Measurements from ENCODE around the gene AGBL3. TPM values are rescaled to one million over a fixed set of nuclear protein-coding genes. Genes with fewer than 3 reads are reported as not detected.

Gene AGBL3
- total and polyA plus RNA-seq, 9 of the 15 experiments (the other 6 are each of a cell fraction or from before 2014, with no cell fraction given), result 0.54 to 2.9 (median 1.7) TPM

DNA sequence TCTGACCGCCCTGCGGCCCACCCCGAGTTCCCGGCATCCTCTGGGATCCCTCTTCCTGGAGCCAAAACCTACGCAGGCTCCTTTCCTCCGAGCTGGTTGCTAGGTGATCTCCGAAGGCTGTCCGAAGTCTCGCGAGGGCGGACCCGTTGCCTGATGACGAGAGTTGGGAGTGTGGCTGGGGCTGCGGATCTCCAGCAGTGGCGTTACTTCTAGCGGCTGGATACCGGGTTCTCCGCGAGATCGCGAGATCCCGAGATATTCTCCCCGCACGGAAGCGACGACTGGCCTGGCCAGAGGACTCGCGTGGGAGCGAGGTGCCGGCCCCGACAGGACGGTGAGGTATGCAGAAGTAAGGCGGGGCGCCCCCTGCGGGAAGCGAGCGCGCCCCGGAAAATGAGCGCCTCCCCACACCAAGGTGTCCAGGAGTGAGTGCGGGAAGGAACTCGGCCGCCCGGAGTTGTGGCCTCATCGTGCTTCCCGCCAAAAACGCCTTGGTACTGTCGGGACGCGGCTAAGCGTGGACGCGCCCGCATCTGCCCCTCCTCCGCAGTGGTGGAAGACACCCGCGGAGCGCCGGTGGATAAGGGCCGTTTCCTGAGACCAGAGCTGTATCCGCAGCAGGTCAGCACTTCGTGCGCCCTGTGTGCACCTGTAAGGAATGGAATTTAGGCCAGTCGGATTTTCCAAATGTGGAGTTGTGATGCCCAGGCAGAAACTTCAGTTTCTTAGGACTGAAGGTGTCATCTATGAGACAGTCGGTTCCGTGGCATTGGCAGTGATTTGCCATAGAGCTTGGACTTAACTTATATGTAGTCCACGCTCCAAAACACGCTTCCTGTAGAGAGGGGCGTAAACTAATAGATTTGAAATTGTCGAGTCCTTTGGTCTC is at the start of gene AGBL3 (continued):
- no peak; the same call in 1 of the 2 replicates for TF ChIP-seq NR3C1 (CRISPR knock-in tag; IDR thresholded peaks at IDR 0.05)
- TF ChIP-seq CEBPZ (IDR thresholded peaks at IDR 0.05; ENCODE audit: borderline replicate concordance, low read depth, low read length), result no peak
- TF ChIP-seq, protein P1, sequence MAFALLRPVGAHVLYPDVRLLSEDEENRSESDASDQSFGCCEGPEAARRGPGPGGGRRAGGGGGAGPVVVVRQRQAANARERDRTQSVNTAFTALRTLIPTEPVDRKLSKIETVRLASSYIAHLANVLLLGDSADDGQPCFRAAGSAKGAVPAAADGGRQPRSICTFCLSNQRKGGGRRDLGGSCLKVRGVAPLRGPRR (CRISPR knock-in tag; IDR thresholded peaks at IDR 0.05), result no peak
- peak; percentile 37; the same call in 1 of the 2 replicates for TF ChIP-seq SIN3B (IDR thresholded peaks at IDR 0.05; ENCODE audit: low read depth)
- TF ChIP-seq MTF1 (CRISPR knock-in tag; IDR thresholded peaks at IDR 0.05; ENCODE audit: borderline replicate concordance), result no peak
- no peak; the same call in 1 of the 2 replicates for TF ChIP-seq ZNF239 (CRISPR knock-in tag; IDR thresholded peaks at IDR 0.05)
- no peak for TF ChIP-seq ZNF79 (CRISPR knock-in tag; IDR thresholded peaks at IDR 0.05; ENCODE audit: low read depth)
- TF ChIP-seq RBFOX2 (IDR thresholded peaks at IDR 0.05; ENCODE audit: low read depth, low read length), result peak; percentile 99
- TF ChIP-seq, protein P2, sequence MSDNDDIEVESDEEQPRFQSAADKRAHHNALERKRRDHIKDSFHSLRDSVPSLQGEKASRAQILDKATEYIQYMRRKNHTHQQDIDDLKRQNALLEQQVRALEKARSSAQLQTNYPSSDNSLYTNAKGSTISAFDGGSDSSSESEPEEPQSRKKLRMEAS (CRISPR knock-in tag; IDR thresholded peaks at IDR 0.05), result peak; percentile 97
- no peak; a peak in 1 of 4 replicates for TF ChIP-seq FOXK2 (conservative IDR thresholded peaks at IDR 0.05 in 1 of 2, IDR thresholded peaks at IDR 0.05 in 1 of 2; ENCODE audit: low read depth in 2 of 2)
- no peak for TF ChIP-seq JUNB (CRISPR knock-in tag; conservative IDR thresholded peaks at IDR 0.05)
- TF ChIP-seq ZNF695 (CRISPR knock-in tag; IDR thresholded peaks at IDR 0.05), result no peak
- no peak; the same call in 1 of the 2 replicates for TF ChIP-seq ZNF740 (CRISPR knock-in tag; IDR thresholded peaks at IDR 0.05)
- 0 out of 4 replicates have a peak, but pooled peaks of 1 of the 2 experiments have one; percentile 22 for TF ChIP-seq ZNF740 (tag; IDR thresholded peaks at IDR 0.05)
- TF ChIP-seq TCF7 (IDR thresholded peaks at IDR 0.05; ENCODE audit: borderline replicate concordance), result 0 out of 2 replicates have a peak, but pooled peaks have one; percentile 20
- TF ChIP-seq, protein P3, sequence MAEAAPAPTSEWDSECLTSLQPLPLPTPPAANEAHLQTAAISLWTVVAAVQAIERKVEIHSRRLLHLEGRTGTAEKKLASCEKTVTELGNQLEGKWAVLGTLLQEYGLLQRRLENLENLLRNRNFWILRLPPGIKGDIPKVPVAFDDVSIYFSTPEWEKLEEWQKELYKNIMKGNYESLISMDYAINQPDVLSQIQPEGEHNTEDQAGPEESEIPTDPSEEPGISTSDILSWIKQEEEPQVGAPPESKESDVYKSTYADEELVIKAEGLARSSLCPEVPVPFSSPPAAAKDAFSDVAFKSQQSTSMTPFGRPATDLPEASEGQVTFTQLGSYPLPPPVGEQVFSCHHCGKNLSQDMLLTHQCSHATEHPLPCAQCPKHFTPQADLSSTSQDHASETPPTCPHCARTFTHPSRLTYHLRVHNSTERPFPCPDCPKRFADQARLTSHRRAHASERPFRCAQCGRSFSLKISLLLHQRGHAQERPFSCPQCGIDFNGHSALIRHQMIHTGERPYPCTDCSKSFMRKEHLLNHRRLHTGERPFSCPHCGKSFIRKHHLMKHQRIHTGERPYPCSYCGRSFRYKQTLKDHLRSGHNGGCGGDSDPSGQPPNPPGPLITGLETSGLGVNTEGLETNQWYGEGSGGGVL (CRISPR knock-in tag; IDR thresholded peaks at IDR 0.05), result no peak
- TF ChIP-seq PYGO2 (tag; IDR thresholded peaks at IDR 0.05), result no peak
